ENCODE results near the gene DMWD. TPM values are rescaled to one million over a fixed set of nuclear protein-coding genes. Genes with fewer than 3 reads are reported as not detected.

Gene DMWD
- polyA plus RNA-seq, 1 of the 3 experiments (the other 2 are of a cell fraction) = 40.6 TPM

- POLR2A ChIA-PET = interaction anchor here (0.5 kb wide), 1 partner anchor 52 kb away, joined by 4 read pairs; the partner anchor contains the start of gene SIX5
Observed at GRCh38 chr19:45821103-45821521, 28.5 kb upstream of the DMWD start.

GRCh38 chr19:45820413-45821102 is 27.9 kb upstream of the DMWD start:
- Histone ChIP-seq H3K36me3 (replicated peaks in 1 of 2; ENCODE audit: control insufficient read depth in 1 of 2, insufficient read depth in 2 of 2, low read length in 1 of 2) (peaks cover 0 to 38% of the 10 kb centered on the region in 2 experiments), H3K27me3 (ENCODE audit: insufficient read depth) (no peaks in the 10 kb centered on the region), H2AFZ (ENCODE audit: low read depth) (no peak overlapping the region), H3K4me3 (ENCODE audit: low read depth in 2 of 2, low read length in 1 of 2) (no peak overlapping the region), H3K4me2 (no peak overlapping the region), H3K9me3 (no peaks in the 10 kb centered on the region), H3K27ac (ENCODE audit: low read depth in 2 of 2, low read length in 1 of 2) (no peak overlapping the region), H3F3A (replicated peaks; ENCODE audit: insufficient read depth) (peaks cover 5% of the 10 kb centered on the region), H3K4me1 (ENCODE audit: control insufficient read depth in 1 of 2, insufficient read depth in 2 of 2, low read depth in 1 of 2, low read length in 1 of 2) (peaks cover 0 to 9% of the 10 kb centered on the region in 2 experiments; a peak in 1 of 4 replicates), H3K9ac (no peak overlapping the region), H4K20me1 (ENCODE audit: insufficient read depth) (no peaks in the 10 kb centered on the region), H3K9me2 (no peaks in the 10 kb centered on the region), H3K79me2 (ENCODE audit: insufficient read depth) (no peaks in the 10 kb centered on the region)
- POLR2A ChIA-PET = no interaction called here
- no peak for DNase-seq
- 83% methylated on average over 11 of the region's 20 CpGs for WGBS (ENCODE audit: low lambda C conversion rate)
- CTCF ChIA-PET = interaction anchor here (1.0 to 10.4 kb wide), 4 partner anchors 8 to 63 kb away, joined by 3 to 130 read pairs (median 3); partner anchors contain the start of gene IRF2BP1
- TF ChIP-seq RCOR1 (IDR thresholded peaks at IDR 0.05; ENCODE audit: low read length) (no peak), SMC3 (IDR thresholded peaks at IDR 0.05; ENCODE audit: low read depth, low read length) (no peak), RFX5 (IDR thresholded peaks at IDR 0.05; ENCODE audit: low read length) (no peak), YY1 (IDR thresholded peaks at IDR 0.05; ENCODE audit: low read depth) (no peak), GABPA (IDR thresholded peaks at IDR 0.05; ENCODE audit: low read depth) (no peak), TCF12 (IDR thresholded peaks at IDR 0.05) (no peak), NRF1 (IDR thresholded peaks at IDR 0.05; ENCODE audit: low read depth, low read length) (no peak), EZH2phosphoT487 (IDR thresholded peaks at IDR 0.05; ENCODE audit: borderline replicate concordance, low read depth) (no peak), RXRA (IDR thresholded peaks at IDR 0.05; ENCODE audit: borderline replicate concordance, low read depth) (no peak), MEF2A (IDR thresholded peaks at IDR 0.05; ENCODE audit: borderline replicate concordance, low read depth) (no peak)

More at GRCh38 chr19:45821103-45821521, 28.5 kb upstream of the DMWD start:
- 95% methylated on average over 8 of the region's 8 CpGs for WGBS (ENCODE audit: low lambda C conversion rate)
- H3F3A ChIP-seq (replicated peaks; ENCODE audit: insufficient read depth) = peaks cover 5% of the 10 kb centered on the region
- peaks cover 2 to 43% of the 10 kb centered on the region in 2 experiments for H3K36me3 ChIP-seq (replicated peaks in 1 of 2; ENCODE audit: control insufficient read depth in 1 of 2, insufficient read depth in 2 of 2, low read length in 1 of 2)
- no peaks in the 10 kb centered on the region for H3K27me3 ChIP-seq (ENCODE audit: insufficient read depth)
- peaks cover 0 to 10% of the 10 kb centered on the region in 2 experiments; a peak in 1 of 4 replicates for H3K4me1 ChIP-seq (ENCODE audit: control insufficient read depth in 1 of 2, insufficient read depth in 2 of 2, low read depth in 1 of 2, low read length in 1 of 2)
- no peak overlapping the region for H3K4me3 ChIP-seq (ENCODE audit: low read depth in 2 of 2, low read length in 1 of 2)
- no peak overlapping the region for H3K9ac ChIP-seq
- H3K4me2 ChIP-seq = no peak overlapping the region
- DNase-seq = no peak
- H3K79me2 ChIP-seq (ENCODE audit: insufficient read depth) = no peaks in the 10 kb centered on the region
- H4K20me1 ChIP-seq (ENCODE audit: insufficient read depth) = no peaks in the 10 kb centered on the region
- H3K9me3 ChIP-seq = no peaks in the 10 kb centered on the region
- TF ChIP-seq USF1 (IDR thresholded peaks at IDR 0.05; ENCODE audit: borderline replicate concordance, low read depth) = no peak
- no peak for TF ChIP-seq RXRA (IDR thresholded peaks at IDR 0.05; ENCODE audit: borderline replicate concordance, low read depth)
- TF ChIP-seq TAF1 (IDR thresholded peaks at IDR 0.05; ENCODE audit: borderline replicate concordance, low read depth, low read length) = no peak
- TF ChIP-seq SMC3 (IDR thresholded peaks at IDR 0.05; ENCODE audit: low read depth, low read length) = no peak
- CTCF ChIA-PET = interaction anchor here (1.2 to 10.4 kb wide), 3 partner anchors 8 to 62 kb away, joined by 3 to 130 read pairs (median 3); partner anchors contain the start of gene IRF2BP1
- no peaks in the 10 kb centered on the region for H3K9me2 ChIP-seq
- H3K27ac ChIP-seq (ENCODE audit: low read depth in 2 of 2, low read length in 1 of 2) = no peak overlapping the region
- no peak overlapping the region for H2AFZ ChIP-seq (ENCODE audit: low read depth)

Data from SK-N-SH (cell line).